ENCODE results near the gene CGNL1. TPM values are rescaled to one million over a fixed set of nuclear protein-coding genes. Genes with fewer than 3 reads are reported as not detected.

Gene CGNL1
- total RNA-seq, 2 experiments from 2014 or later, result not detected

GRCh38 chr15:57507111-57507510 is 130.8 kb downstream of the CGNL1 start:
- POLR2A ChIA-PET, result no interaction called here
- Mint-ChIP-seq H3K4me3 (no peak overlapping the region), H3K27ac (no peak overlapping the region), H3K36me3 (ENCODE audit: low read depth) (no peaks in the 10 kb centered on the region), H3K9me3 (no peaks in the 10 kb centered on the region), H3K27me3 (peaks cover 1% of the 10 kb centered on the region), H3K4me1 (no peaks in the 10 kb centered on the region)
- CTCF ChIA-PET, result no interaction called here
- DNase-seq, result no peak

DNA sequence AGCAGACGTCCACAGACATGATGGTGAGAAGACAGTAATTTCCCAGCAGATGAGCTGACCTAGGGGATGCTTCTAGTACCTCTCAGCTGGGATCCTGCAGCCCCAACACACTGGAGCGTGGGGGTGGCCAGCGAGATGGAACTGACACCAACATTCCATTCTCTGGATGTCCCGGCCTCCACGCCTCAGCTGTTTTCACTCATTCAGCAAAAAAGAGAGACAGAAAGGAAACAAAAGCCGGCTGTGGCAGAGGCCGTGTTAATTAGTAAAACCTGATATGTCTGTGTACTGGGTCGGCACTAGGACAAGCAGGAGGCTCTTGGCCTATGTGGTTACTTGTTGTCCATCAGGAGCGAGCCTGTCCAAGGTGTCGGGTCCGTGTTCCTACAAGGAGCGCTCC is 132.8 kb downstream of the CGNL1 start:
- DNase-seq, result no peak
- Mint-ChIP-seq H3K4me1 (no peaks in the 10 kb centered on the region), H3K4me3 (no peak overlapping the region), H3K27ac (no peak overlapping the region), H3K9me3 (no peaks in the 10 kb centered on the region), H3K27me3 (peaks cover 1% of the 10 kb centered on the region), H3K36me3 (ENCODE audit: low read depth) (no peaks in the 10 kb centered on the region)
- POLR2A ChIA-PET, result no interaction called here
- CTCF ChIA-PET, result interaction anchor here (1.2 kb wide), 1 partner anchor 18 kb away, joined by 4 read pairs; no protein-coding TSS in a partner anchor

DNA sequence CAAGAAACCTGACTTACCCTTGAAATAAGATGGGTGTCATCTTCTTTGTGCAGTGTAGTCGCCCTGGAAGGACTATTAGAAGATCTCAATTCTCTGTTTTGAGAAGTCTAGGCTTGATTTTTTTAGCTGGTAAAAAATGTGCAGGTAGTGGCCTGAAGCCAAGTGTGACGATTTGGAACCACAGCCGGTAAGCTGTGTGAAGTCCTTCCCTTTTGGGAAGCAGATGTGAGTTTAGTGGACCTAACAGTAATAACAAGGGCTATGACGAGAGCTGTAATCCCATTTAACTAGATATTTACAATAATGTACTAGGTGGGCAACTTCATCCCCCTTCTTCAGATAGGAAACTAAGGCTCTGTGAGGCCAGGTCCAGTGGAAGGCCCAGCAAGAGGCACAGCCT is 133.7 kb downstream of the CGNL1 start:
- no peaks in the 10 kb centered on the region for H3K4me1 Mint-ChIP-seq
- H3K4me3 Mint-ChIP-seq, result no peak overlapping the region
- no peaks in the 10 kb centered on the region for H3K9me3 Mint-ChIP-seq
- peaks cover 1% of the 10 kb centered on the region for H3K27me3 Mint-ChIP-seq
- POLR2A ChIA-PET, result no interaction called here
- CTCF ChIA-PET, result no interaction called here
- no peak for DNase-seq
- no peak overlapping the region for H3K27ac Mint-ChIP-seq
- H3K36me3 Mint-ChIP-seq (ENCODE audit: low read depth), result no peaks in the 10 kb centered on the region

DNA sequence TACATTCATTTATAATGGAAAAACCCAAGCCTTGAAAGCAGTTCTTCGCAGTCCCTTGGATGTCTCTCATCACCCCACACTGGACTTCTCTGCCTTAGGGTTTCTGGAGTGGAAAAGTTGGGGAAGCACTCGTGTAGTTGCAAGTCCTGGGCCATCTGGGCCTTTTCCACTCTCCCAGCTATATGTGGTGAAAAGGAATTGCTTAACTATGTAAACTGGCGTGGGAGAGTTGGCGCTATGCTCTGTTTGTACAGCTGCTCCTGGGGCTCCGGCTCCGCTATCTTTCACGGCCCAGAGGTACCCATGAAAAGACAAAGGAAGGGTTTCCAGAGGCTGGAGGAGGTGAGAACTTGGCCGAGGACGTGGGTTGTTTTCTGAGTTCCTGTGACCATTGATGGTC is 134.3 kb downstream of the CGNL1 start:
- Mint-ChIP-seq H3K27me3 (peaks cover 1% of the 10 kb centered on the region), H3K9me3 (no peaks in the 10 kb centered on the region), H3K4me3 (no peak overlapping the region), H3K36me3 (ENCODE audit: low read depth) (no peaks in the 10 kb centered on the region), H3K27ac (no peak overlapping the region), H3K4me1 (no peaks in the 10 kb centered on the region)
- no peak for DNase-seq
- CTCF ChIA-PET, result no interaction called here
- POLR2A ChIA-PET, result no interaction called here

DNA sequence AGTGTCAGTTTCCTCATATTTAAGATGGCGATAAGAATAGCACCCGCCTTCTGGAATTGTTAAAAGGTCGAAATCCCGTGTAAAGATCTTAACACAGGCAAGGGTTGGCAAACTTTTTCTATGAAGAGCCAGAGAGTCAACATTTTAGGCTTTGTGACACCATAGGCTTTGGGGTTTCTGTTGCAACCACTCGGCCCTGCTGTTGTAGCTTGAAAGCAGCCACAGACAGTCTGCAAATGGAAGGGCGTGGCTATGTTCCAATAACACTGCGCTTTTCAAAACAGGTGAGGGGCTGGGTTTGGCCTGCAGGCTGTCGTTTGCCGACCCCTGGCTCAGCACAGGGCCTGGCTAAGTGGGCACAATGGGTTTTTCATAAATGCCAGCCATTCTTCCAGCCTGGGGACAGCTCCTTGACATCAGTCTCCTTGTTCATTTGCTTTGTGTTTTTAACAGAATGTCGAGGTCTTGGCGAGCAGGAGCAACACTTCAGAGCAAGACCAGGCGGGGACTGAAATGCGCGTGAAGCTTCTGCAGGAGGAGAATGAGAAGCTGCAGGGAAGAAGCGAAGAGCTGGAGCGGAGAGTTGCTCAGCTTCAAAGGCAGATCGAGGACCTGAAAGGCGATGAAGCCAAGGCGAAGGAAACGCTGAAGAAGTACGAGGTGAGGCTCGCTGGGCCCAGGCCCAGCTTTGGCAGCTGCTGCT is 140.2 kb downstream of the CGNL1 start:
- Mint-ChIP-seq H3K9me3 (no peaks in the 10 kb centered on the region), H3K36me3 (ENCODE audit: low read depth) (no peaks in the 10 kb centered on the region), H3K27ac (no peak overlapping the region), H3K4me3 (no peak overlapping the region), H3K4me1 (no peaks in the 10 kb centered on the region), H3K27me3 (no peaks in the 10 kb centered on the region)
- DNase-seq, result no peak
- CTCF ChIA-PET, result interaction anchor here (2.3 kb wide), 1 partner anchor 11 kb away, joined by 10 read pairs; no protein-coding TSS in a partner anchor
- POLR2A ChIA-PET, result no interaction called here

GRCh38 chr15:57517030-57517671 is 140.8 kb downstream of the CGNL1 start:
- Mint-ChIP-seq H3K4me3 (no peak overlapping the region), H3K36me3 (ENCODE audit: low read depth) (no peaks in the 10 kb centered on the region), H3K27me3 (no peaks in the 10 kb centered on the region), H3K9me3 (no peaks in the 10 kb centered on the region), H3K4me1 (no peaks in the 10 kb centered on the region), H3K27ac (no peak overlapping the region)
- no peak for DNase-seq
- ChIA-PET POLR2A (no interaction called here), CTCF (interaction anchor here (2.3 kb wide), 1 partner anchor 11 kb away, joined by 10 read pairs; no protein-coding TSS in a partner anchor)

DNA sequence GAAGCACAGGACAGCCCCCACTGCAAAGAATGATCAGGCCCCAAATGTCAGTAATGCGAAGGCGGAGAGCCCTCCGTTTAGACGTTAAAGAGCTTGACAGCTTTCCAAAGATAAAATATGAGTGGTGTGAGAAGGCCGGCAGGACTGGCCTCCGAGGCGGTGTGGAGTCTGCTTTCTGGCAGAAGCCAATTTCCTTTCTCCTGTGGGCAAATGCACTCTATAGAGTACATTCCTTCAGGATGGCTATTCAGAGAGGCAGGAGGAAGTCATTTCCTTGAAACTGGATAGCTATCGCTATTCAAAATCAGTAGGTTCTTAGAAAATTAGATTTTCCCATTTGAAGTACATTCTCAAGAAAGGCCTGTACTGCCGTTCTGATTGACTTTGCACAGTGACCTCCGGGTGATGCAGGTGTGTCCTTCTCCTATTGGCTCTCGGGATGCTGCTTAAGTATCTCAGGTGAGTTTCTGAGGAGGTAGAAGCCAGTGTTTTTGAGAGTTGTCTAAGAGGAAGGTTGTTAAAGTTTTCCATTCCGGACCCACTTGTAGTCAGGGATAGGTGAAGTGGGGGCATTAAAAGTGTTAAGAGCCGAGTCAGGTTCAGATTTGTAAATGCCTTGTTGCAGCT is 142.6 kb downstream of the CGNL1 start:
- DNase-seq, result no peak
- ChIA-PET CTCF (interaction anchor here (0.9 to 1.6 kb wide), 2 partner anchors 9 to 23 kb away, joined by 3 to 5 read pairs; no protein-coding TSS in a partner anchor), POLR2A (no interaction called here)
- no peak overlapping the region for H3K27ac Mint-ChIP-seq
- peaks cover 5% of the 10 kb centered on the region for H3K27me3 Mint-ChIP-seq
- H3K4me1 Mint-ChIP-seq, result no peaks in the 10 kb centered on the region
- no peaks in the 10 kb centered on the region for H3K36me3 Mint-ChIP-seq (ENCODE audit: low read depth)
- H3K9me3 Mint-ChIP-seq, result no peaks in the 10 kb centered on the region
- H3K4me3 Mint-ChIP-seq, result no peak overlapping the region

DNA sequence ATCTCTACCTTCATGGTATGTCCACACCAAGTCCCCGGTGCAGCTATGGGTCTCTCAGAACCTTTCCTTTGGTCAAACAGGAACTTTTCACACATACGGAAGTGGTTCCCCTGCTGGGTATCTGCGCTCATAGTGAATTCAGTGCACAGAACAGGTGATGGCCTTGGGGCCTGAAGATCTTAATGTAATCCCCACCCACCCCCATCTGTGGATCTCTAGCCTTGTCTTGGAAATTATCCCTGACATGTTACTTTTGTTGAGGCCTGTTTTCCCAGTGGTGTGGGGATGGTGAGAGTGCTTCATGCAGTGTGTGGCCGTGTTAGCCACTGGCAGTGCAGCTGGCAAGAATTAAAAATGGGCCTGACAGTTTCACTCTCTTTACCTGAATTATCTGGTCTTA is 143.5 kb downstream of the CGNL1 start:
- DNase-seq, result no peak
- H3K4me3 Mint-ChIP-seq, result no peak overlapping the region
- H3K27me3 Mint-ChIP-seq, result peaks cover 7% of the 10 kb centered on the region
- H3K9me3 Mint-ChIP-seq, result no peaks in the 10 kb centered on the region
- CTCF ChIA-PET, result interaction anchor here (0.9 to 1.6 kb wide), 2 partner anchors 8 to 22 kb away, joined by 3 to 5 read pairs; no protein-coding TSS in a partner anchor
- POLR2A ChIA-PET, result no interaction called here
- no peak overlapping the region for H3K27ac Mint-ChIP-seq
- no peaks in the 10 kb centered on the region for H3K4me1 Mint-ChIP-seq
- H3K36me3 Mint-ChIP-seq (ENCODE audit: low read depth), result no peaks in the 10 kb centered on the region

- ChIA-PET CTCF (no interaction called here), POLR2A (no interaction called here)
- DNase-seq, result no peak
- no peaks in the 10 kb centered on the region for H3K9me3 Mint-ChIP-seq
- no peak overlapping the region for H3K4me3 Mint-ChIP-seq
- H3K27me3 Mint-ChIP-seq, result peaks cover 11% of the 10 kb centered on the region
- H3K4me1 Mint-ChIP-seq, result no peaks in the 10 kb centered on the region
- H3K27ac Mint-ChIP-seq, result no peak overlapping the region
- H3K36me3 Mint-ChIP-seq (ENCODE audit: low read depth), result no peaks in the 10 kb centered on the region
Observed at GRCh38 chr15:57521503-57521902, 145.2 kb downstream of the CGNL1 start.

DNA sequence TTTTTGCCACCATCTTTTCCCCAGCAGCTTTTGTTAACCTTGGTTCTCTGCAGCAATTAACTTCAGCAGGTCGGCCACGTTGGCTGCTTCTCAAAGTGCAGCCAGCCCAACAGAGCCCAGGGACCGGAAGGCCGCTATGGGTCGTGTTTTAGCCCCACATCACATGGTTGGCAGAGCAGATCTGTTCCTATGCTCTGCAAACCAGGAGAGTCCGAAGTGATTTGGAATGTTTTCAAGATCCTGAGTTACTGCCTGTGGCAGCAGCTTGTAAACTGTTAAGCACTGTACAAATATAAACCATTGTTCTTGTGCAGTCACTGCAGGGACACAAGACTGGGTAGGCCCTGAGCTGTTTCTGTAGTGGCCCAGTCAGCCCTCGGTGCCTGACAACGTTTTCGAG is 145.8 kb downstream of the CGNL1 start:
- H3K27ac Mint-ChIP-seq, result no peak overlapping the region
- no peak overlapping the region for H3K4me3 Mint-ChIP-seq
- ChIA-PET POLR2A (no interaction called here), CTCF (no interaction called here)
- no peak for DNase-seq
- peaks cover 13% of the 10 kb centered on the region for H3K27me3 Mint-ChIP-seq
- H3K9me3 Mint-ChIP-seq, result no peaks in the 10 kb centered on the region
- H3K4me1 Mint-ChIP-seq, result no peaks in the 10 kb centered on the region
- no peaks in the 10 kb centered on the region for H3K36me3 Mint-ChIP-seq (ENCODE audit: low read depth)

DNA sequence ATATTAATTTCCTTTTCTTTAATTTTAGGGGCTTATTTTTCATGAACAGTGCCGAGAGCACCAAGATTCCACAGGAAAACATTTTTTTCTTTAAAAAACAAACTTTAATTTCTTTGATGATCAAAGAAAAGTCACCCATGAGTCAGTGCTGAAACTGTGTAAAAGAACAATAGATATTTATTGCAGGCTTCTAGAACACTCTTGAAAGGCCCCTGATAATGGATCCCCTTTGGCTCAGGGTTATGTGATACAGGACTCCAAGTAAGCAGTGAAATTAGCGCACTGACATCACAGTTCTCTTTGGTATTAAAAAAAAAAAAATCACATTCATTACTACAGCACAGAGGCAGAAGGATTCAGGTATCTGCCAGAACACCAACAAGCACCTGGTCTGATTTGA is 149.3 kb downstream of the CGNL1 start:
- Mint-ChIP-seq H3K36me3 (ENCODE audit: low read depth) (no peaks in the 10 kb centered on the region), H3K9me3 (no peaks in the 10 kb centered on the region), H3K4me1 (no peaks in the 10 kb centered on the region), H3K4me3 (no peak overlapping the region), H3K27me3 (peaks cover 13% of the 10 kb centered on the region), H3K27ac (no peak overlapping the region)
- POLR2A ChIA-PET, result no interaction called here
- DNase-seq, result no peak
- CTCF ChIA-PET, result no interaction called here

DNA sequence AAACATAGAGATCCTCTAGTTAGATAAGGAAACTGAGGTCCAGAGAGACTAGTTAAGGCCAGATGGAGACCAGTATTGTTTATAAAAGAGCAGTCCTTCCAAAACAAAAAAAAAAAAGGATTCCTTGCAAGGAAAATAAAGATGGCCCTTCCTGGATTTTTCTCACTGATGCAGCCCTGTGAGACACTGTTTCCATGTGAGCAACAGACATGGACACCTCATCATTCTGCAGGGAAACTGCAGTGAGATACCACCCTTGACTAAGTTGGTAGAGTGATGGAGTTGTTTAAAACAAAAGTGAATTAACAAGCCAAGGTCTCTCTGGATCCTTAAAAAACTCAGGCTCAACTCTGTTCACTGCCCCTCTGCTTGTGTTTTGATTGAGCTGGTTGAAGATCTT is 149.8 kb downstream of the CGNL1 start:
- no peak overlapping the region for H3K27ac Mint-ChIP-seq
- no peak overlapping the region for H3K4me3 Mint-ChIP-seq
- no peak for DNase-seq
- H3K4me1 Mint-ChIP-seq, result no peaks in the 10 kb centered on the region
- no peaks in the 10 kb centered on the region for H3K36me3 Mint-ChIP-seq (ENCODE audit: low read depth)
- ChIA-PET POLR2A (no interaction called here), CTCF (interaction anchor here (1.4 to 5.0 kb wide), 2 partner anchors 33 to 183 kb away, joined by 3 to 93 read pairs; no protein-coding TSS in a partner anchor)
- H3K9me3 Mint-ChIP-seq, result no peaks in the 10 kb centered on the region
- peaks cover 13% of the 10 kb centered on the region for H3K27me3 Mint-ChIP-seq

GRCh38 chr15:57526615-57527014 is 150.3 kb downstream of the CGNL1 start:
- ChIA-PET POLR2A (no interaction called here), CTCF (interaction anchor here (0.8 to 5.0 kb wide), 8 partner anchors 11 to 220 kb away, joined by 3 to 93 read pairs (median 4); no protein-coding TSS in a partner anchor)
- Mint-ChIP-seq H3K4me1 (no peaks in the 10 kb centered on the region), H3K9me3 (no peaks in the 10 kb centered on the region), H3K27ac (no peak overlapping the region), H3K4me3 (no peak overlapping the region), H3K27me3 (peaks cover 16% of the 10 kb centered on the region), H3K36me3 (ENCODE audit: low read depth) (no peaks in the 10 kb centered on the region)
- DNase-seq, result no peak

All from activated CD4-positive, alpha-beta memory T cell treated with anti-CD3 and anti-CD28 coated beads, Interleukin-2, amount 10 ng/mL, durations not matched to agents 7 days and 5 days (primary cell).